ENCODE measurements around the gene HOXD8.

HOXD8 gene

GRCh38 chr2:176159663-176160250, 30.3 kb downstream of the HOXD8 start:
- DNase-seq (ENCODE audit: low spot score): peak; percentile 68

DNA sequence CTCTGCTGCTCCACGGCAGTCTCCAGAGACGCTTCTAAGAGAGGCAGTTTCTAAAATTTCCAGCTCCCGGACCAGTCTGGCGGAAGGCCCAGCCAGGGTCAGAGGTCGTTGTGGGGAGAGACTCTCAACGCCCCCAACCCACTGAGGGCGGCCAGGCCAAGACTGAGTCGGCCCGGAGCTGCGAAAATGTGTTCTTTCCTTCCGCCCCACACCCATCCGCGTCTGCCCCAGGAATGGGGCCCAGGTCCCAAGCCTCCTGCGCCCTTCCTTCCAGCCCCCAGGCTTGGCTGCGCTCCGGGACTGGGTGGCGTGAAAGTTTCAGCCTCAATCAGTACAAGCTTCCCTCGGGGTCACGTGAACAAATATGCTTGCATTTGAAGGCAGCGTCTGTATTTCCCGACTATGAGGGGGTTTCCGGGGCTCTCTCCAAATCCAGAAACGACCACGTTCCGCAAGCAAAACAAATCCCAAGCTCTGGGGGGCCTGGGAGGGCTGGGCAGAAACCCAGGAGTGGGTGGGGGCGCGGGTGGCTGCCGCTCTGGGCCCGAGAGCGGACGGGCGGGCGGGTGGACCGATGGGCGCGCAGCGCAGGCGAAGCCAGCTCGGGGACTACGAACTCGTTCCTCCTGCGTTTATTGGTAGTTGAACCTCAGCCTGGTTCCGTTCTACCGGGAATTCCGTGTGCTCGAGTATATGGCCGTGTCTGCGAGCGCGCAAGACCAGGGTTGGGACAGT, 30.9 kb downstream of the HOXD8 start:
- no peak for DNase-seq (ENCODE audit: low spot score)

DNA sequence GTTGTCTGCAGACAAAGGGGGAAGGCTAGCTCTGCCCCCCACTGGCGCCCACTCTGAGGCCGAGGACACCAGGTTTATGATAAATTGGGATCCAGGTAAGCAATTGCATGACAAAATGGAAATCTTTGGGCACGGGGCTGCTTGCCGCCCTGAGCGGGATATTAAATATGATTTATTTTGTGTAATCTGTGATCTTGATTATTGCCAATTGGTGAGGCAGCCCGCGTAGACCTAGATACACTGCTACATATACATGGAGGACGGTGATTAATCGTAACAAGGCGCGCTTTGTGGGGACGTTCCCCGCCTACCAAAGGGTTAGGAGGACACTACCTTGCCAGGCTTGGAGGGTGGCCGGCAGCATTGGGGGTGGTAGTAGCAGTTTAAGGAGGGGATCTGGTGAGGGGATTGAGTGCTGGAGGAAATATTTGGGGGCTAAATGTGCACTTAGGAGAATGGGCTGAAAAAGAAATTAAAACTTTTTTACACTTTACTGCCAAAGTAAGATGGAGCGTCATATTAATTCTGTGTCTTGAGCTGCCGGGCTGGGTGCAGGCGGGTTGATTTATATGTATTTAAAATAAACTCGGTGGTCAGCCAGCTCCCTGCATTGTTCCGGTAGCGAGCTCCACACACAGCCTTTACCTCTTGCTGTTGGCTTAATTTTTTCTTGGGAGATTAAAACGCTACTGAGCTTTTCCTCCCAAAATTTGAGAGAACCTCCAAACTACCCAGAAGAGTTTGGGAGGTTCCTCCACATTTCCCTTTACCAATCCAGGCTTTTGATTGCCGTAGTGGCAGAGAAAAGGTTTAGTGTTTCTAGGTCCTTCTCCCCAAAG, 31.7 kb downstream of the HOXD8 start:
- no peak for DNase-seq (ENCODE audit: low spot score)

DNA sequence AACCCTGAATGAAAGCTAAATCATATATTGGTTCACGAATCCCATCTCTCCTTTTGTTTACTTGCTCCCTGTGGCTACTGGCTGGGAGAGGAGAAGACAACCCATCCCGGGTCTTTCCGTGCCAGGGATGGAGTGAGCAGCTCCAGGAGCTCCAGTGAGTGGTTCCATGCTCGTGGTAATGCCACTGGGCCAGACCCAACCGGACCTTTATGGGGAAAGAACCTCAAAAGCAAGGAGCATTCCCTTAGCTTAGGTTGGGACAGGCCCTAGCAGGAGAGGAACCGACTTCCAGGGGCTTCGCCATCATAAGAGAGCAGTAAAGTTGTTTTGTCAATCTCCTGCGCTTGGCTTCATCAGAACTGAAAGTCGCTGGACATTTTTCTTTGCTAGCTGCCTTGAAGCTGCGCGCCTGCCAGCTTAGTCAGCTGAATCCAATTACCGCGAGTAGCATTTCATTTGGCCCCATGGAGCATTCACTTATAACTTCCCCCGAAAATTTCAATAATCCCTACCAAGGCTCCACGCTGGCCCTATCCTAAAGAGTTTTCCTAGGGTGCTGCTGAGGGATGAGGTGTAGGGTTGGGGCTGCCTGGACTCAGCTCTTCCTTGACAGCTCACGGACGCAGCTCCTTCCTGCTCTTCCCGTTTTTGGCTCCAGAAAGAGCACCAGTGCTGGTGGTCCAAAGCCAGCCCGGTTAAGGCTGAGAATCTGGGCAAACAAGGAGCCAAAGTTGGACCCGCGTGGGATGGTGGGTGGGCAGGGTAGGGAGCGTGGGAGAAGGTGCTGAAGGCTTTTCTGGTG, 32.5 kb downstream of the HOXD8 start:
- DNase-seq (ENCODE audit: low spot score): no peak

GRCh38 chr2:176162911-176163671, 33.6 kb downstream of the HOXD8 start:
- no peak for DNase-seq (ENCODE audit: low spot score)

- DNase-seq (ENCODE audit: low spot score): no peak
These were observed 34.2 kb downstream of the HOXD8 start for GRCh38 chr2:176163672-176164056.

GRCh38 chr2:176164201-176164600, 34.7 kb downstream of the HOXD8 start:
- no peak for DNase-seq (ENCODE audit: low spot score)

- no peak for DNase-seq (ENCODE audit: low spot score)
These were observed 35.3 kb downstream of the HOXD8 start for GRCh38 chr2:176164611-176165369.

DNA sequence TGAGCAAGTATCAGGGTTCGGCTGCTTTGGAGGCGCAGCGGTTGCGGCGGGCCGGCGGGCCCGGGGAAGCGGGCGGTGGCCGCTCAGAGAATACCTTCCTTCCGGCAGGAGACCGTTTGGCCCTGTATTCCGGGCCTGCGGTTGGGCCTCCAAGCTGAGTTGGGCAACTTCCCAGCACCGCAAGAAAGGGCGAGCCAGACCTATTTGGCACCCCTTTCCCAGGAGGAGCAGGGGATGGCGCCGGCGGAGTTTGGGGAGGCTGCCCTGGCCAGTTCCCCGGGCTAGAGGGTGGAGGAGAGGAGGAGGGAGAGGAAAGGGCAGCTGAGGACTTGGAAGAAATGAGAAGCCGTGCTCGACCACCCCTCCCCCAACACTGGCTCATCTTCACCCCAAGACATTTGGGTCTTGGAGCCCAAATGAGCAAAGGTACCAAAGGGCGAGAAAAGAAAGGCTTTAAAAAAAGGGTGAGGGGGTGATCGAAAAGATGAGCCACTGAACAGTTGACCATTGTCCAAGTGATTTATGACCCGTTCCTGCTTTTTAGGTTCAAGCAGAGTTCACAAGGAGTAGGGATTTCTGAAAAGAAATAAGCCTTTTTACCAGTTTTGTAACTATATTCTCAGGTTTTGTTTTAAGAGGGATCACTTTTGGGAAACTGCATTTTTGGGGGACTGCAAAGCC, 36.0 kb downstream of the HOXD8 start:
- DNase-seq (ENCODE audit: low spot score): no peak

- no peak for DNase-seq (ENCODE audit: low spot score)
These were observed 36.8 kb downstream of the HOXD8 start for GRCh38 chr2:176166272-176166671.

GRCh38 chr2:176167398-176167797, 37.9 kb downstream of the HOXD8 start:
- DNase-seq (ENCODE audit: low spot score): no peak

- no peak for DNase-seq (ENCODE audit: low spot score)
These were observed 39.7 kb downstream of the HOXD8 start for GRCh38 chr2:176169181-176169580.

GRCh38 chr2:176169711-176170110, 40.2 kb downstream of the HOXD8 start:
- DNase-seq (ENCODE audit: low spot score): no peak

DNA sequence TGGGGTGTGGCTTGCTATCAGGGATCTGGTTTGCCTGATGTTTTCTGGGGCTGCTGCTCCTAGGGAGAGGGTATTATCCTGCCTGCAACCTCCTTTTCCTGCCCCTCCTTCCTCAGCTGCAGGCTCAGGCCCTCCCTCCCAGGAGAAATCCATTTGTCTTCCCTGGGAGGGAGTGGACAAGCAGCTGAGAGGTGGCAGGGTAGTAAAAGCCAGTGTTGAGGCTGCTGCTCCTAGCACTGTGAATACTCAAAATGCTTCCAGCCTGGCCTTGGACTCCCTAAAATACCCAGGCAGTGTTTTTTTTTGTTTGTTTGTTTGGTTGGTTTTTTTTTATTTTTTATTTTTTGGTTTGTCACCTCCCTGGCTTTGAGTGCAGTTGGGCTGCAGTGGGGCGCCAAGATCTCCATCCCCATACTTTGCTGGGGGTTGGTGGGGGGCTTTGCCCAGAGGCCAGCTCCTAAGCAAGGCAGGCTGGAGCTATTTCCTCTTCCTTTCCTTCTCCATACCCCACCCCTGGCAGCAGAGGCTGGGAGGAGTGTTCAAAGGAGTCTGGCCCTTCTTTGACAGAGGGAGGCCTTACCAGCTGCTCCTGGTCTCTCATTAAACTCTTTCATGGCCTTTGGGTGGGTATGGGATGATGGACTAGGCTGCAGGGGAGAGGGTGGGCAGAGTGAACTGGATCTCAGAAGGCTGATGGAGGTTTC, 41.2 kb downstream of the HOXD8 start:
- no peak for DNase-seq (ENCODE audit: low spot score)

GRCh38 chr2:176171351-176172006, 42.0 kb downstream of the HOXD8 start:
- no peak for DNase-seq (ENCODE audit: low spot score)

DNA sequence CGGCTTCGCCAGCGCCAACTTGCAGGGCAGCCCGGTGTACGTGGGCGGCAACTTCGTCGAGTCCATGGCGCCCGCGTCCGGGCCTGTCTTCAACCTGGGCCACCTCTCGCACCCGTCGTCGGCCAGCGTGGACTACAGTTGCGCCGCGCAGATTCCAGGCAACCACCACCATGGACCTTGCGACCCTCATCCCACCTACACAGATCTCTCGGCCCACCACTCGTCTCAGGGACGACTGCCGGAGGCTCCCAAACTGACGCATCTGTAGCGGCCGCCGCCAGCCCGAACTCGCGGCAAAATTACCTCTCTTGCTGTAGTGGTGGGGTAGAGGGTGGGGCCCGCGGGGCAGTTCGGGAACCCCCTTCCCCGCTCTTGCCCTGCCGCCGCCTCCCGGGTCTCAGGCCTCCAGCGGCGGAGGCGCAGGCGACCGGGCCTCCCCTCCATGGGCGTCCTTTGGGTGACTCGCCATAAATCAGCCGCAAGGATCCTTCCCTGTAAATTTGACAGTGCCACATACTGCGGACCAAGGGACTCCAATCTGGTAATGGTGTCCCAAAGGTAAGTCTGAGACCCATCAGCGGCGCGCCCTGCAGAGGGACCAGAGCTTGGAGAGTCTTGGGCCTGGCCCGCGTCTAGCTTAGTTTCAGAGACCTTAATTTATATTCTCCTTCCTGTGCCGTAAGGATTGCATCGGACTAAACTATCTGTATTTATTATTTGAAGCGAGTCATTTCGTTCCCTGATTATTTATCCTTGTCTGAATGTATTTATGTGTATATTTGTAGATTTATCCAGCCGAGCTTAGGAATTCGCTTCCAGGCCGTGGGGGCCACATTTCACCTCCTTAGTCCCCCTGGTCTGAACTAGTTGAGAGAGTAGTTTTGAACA, 42.7 kb downstream of the HOXD8 start:
- no peak for DNase-seq (ENCODE audit: low spot score)

DNA sequence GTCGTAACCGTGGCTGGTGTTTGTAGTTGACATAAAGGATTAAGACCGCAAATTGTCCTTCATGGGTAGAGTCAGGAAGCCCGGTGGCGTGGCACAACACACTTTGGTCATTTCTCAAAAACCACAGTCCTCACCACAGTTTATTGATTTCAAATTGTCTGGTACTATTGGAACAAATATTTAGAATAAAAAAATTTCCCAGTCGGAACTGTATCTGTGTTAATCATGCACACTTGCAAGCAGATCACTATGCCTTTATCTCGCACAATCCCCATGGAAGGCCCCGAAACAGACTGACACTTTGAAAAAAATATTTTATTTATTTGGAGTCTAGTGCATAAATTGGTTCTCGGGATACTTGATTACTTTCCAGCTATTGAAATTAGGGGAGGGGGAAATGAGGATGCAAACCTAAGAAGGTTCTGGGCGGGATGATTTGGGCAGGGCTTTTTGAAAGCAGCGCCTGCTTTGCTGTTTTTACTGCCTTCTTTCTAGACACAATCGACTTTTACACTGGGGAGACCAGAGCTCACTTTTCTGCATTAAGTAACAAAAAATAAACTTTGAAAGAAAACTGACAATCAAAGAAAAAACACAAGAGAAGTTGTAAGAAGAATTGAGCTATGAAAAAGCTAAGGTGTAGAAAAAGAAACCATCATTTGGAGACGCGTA, 43.5 kb downstream of the HOXD8 start:
- no peak for DNase-seq (ENCODE audit: low spot score)
